Measurements from ENCODE around the gene NTRK1.

Gene NTRK1

GRCh38 chr1:156895927-156896326, 35.3 kb downstream of the NTRK1 start:
- H3K27me3 ChIP-seq (replicated peaks; ENCODE audit: control insufficient read depth, insufficient read depth, low read length) = peaks cover 6% of the 10 kb centered on the region
- H3K36me3 ChIP-seq (ENCODE audit: control insufficient read depth, insufficient read depth, low read length) = no peaks in the 10 kb centered on the region
- no peak overlapping the region for H3K4me3 ChIP-seq (replicated peaks; ENCODE audit: low read depth, low read length)
- no peak for TF ChIP-seq CTCF (IDR thresholded peaks at IDR 0.05; ENCODE audit: insufficient read depth, low read length, poor library complexity, severe bottlenecking)
- no peak for DNase-seq (ENCODE audit: extremely low read depth, insufficient read length)

- DNase-seq (ENCODE audit: extremely low read depth, insufficient read length) = no peak
- H3K27me3 ChIP-seq (replicated peaks; ENCODE audit: control insufficient read depth, insufficient read depth, low read length) = peaks cover 6% of the 10 kb centered on the region
- no peaks in the 10 kb centered on the region for H3K36me3 ChIP-seq (ENCODE audit: control insufficient read depth, insufficient read depth, low read length)
- no peak for TF ChIP-seq CTCF (IDR thresholded peaks at IDR 0.05; ENCODE audit: insufficient read depth, low read length, poor library complexity, severe bottlenecking)
- no peak overlapping the region for H3K4me3 ChIP-seq (replicated peaks; ENCODE audit: low read depth, low read length)
Observed at GRCh38 chr1:156896490-156897033, 35.9 kb downstream of the NTRK1 start.

- Histone ChIP-seq H3K27me3 (replicated peaks; ENCODE audit: control insufficient read depth, insufficient read depth, low read length) (peaks cover 7% of the 10 kb centered on the region), H3K4me3 (replicated peaks; ENCODE audit: low read depth, low read length) (no peak overlapping the region), H3K36me3 (ENCODE audit: control insufficient read depth, insufficient read depth, low read length) (no peaks in the 10 kb centered on the region)
- no peak for DNase-seq (ENCODE audit: extremely low read depth, insufficient read length)
- no peak for TF ChIP-seq CTCF (IDR thresholded peaks at IDR 0.05; ENCODE audit: insufficient read depth, low read length, poor library complexity, severe bottlenecking)
Observed at GRCh38 chr1:156897078-156897825, 36.6 kb downstream of the NTRK1 start.

DNA sequence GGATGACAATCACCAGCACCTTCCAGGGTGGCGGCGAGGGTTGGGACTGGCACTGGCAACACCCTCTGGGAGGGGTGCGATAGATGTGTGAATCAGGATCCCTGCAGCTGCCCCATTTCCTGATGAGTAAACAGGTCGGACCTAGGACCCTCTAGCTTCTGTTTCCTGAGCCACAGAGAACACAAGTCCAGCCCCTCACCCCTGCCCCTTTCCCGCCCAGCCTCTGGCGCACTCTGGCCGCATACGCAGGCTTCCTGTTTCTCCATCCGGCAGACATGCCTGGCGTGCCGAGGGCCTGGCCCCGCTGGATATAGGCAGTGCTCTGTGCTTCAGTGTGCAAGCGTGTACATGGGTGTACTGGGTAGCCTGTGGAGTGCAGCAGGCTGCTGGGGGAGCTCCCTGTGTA, 37.5 kb downstream of the NTRK1 start:
- H3K4me3 ChIP-seq (replicated peaks; ENCODE audit: low read depth, low read length) = no peak overlapping the region

GRCh38 chr1:156898971-156899664, 38.5 kb downstream of the NTRK1 start:
- peaks cover 3% of the 10 kb centered on the region for H3K27me3 ChIP-seq (replicated peaks; ENCODE audit: control insufficient read depth, insufficient read depth, low read length)
- no peak for TF ChIP-seq CTCF (IDR thresholded peaks at IDR 0.05; ENCODE audit: insufficient read depth, low read length, poor library complexity, severe bottlenecking)
- no peak overlapping the region for H3K4me3 ChIP-seq (replicated peaks; ENCODE audit: low read depth, low read length)

More for the DNA sequence above, 37.5 kb downstream of the NTRK1 start:
- no peak for TF ChIP-seq CTCF (IDR thresholded peaks at IDR 0.05; ENCODE audit: insufficient read depth, low read length, poor library complexity, severe bottlenecking)
- Histone ChIP-seq H3K27me3 (replicated peaks; ENCODE audit: control insufficient read depth, insufficient read depth, low read length) (peaks cover 6% of the 10 kb centered on the region), H3K36me3 (ENCODE audit: control insufficient read depth, insufficient read depth, low read length) (no peaks in the 10 kb centered on the region)
- no peak for DNase-seq (ENCODE audit: extremely low read depth, insufficient read length)

More at GRCh38 chr1:156898971-156899664, 38.5 kb downstream of the NTRK1 start:
- DNase-seq (ENCODE audit: extremely low read depth, insufficient read length) = no peak
- no peaks in the 10 kb centered on the region for H3K36me3 ChIP-seq (ENCODE audit: control insufficient read depth, insufficient read depth, low read length)

All from GM06990 (cell line).